SKM-1 treated with dmso at 0.1 percent for 144 hours (cell line): ENCODE measurements around the gene CACNA1C.
A peak's percentile ranks its signal among the peaks of the same experiment; 100 is the strongest.

Experiments used
- DNase-seq: peaks from one replicate; lab custom pipeline; 2025; ENCODE audit not compliant: unreplicated experiment; lab: John Stamatoyannopoulos, UW

CACNA1C gene

DNA sequence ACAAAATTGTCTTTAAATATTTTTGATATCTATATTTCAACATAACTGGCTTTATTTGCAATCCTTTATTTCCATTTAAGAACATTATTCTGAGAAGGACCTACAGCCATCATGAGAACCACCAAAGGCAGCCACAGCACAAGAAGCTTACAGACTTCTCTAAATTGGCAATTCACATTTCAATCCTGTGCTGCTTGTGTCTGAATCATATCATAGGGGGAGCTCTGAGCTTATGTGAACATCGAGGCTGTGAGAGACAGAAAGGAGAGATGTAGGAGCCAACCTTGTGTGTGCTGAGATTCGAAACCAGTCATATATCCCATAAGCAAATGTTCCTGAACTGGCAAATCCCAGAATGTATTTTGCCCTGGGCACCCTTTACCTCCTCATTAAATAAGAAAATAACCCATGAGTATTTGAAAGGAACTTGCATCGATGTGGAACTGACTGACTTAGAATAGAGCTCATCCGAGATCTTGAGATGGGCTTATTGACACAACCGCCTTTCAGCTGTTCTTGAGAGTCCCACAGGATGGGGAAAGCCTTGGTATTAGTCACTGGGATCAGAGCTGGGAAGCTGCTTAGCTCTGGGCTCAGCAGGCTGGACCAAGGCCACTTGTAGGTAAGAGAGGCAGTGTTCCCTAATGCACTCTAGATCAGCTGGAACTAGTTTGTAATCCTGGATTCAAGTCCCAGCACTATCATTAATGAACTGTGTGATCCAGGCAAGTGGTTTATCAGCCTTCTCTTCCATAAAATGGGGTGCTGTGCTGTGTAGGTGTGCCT, 329.8 kb downstream of the CACNA1C start:
- no peak for DNase-seq

DNA sequence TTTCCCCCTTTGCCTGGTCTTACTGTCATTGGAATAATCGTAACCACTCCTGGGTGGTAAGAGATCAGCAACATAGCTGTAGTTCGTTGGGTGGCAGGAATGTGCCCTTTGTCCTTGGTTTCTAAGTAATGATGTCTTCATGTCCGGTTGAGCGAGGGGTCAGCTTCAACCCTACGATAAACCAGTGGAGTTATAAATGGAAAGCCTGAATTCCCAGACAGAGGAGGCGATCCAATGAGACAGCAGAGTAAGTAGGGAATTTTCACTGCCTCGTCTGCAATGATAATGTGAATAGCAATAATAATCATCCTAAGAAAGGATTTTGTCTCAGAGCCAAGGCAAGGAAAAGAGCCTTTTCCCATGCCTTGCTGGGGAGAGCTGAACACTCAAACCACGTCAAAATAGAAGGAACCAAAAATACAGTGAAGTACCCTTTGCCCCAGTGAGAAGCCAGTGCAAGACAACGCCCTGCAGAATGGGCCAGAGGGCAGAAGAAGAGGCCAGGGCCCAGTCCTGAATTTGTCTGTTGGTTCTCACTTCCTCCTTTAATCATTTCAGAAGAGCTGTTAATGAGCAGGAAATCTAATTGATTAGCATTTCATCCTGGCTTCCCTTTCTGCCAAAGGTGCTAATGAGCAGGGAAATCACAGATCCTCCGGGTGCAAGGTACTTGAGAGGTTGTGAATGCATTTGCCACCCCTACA, 330.7 kb downstream of the CACNA1C start:
- DNase-seq: no peak

DNA sequence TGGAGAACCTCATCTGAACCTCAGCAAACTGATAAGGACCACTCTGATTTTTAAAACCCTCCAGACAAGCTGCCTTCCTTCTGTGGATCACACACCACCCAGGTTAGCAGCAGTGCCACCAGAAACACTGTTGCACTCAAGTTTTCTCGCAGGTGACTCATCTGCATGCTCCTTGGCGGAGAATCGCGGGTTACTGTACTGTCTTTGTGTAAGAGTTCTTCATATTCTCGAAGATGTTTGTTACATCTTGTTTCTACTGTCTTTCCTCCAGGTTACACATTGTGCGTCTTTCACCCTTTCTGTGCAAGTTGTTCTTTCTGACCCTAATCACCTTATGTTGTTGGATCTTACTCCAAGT, 331.2 kb downstream of the CACNA1C start:
- no peak for DNase-seq

DNA sequence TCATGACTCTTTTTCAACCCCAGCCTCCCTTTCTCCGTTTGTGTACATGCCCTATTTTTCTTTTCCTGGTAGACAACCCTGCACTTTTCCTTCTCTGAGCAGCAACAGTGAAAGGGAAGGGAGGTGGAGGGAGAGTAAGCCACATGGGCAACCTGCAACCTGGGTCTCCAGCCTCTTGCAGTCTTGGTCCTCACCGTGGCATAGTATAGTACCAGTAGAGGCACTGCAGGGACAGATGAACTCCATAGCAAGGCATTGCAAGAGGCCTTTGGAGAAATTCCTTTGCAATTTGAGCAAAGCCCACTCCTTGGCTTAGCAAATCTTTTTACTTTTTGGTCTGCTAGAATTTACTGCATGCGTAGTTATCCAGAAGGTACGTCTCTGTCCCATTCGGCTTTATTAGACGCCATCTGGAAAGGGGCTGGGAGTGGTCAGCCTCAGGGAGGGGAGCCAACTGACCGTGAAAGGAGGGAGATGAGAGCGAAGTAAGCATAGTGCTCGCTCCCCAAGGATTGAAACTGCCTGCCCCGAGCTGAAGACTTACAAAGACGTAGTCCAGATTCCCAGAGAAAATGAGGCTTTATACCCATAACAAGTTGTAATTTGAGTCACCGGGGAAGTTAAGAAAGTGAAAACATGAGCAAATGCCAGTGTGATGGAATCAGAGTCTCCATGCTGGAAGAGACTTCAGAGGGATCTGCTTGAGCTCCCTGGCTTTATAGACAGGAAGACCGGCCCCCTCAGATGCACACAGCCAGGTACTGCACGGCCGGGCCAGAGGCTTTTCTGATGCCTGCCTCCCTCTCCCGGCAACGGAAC, 332.0 kb downstream of the CACNA1C start:
- no peak for DNase-seq

DNA sequence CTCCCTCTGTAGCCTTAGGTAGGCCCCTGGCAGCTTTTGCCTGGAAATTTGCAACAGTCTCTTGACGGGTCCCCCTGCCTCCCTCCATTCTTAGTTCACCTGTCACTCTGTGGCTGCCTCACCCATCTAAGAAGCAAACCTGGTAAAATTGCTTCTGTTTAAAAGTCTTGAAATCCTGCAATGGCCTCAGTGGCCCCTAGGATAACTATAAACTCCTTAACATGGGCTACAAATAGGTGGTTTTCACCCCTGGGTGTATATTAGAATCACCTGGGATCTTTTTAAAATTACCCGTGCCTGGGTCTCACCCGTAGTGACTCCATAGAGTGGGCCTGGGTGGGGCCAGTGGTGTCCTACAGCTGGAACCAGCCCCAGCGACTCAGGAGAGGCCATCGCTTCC, 332.7 kb downstream of the CACNA1C start:
- no peak for DNase-seq

DNA sequence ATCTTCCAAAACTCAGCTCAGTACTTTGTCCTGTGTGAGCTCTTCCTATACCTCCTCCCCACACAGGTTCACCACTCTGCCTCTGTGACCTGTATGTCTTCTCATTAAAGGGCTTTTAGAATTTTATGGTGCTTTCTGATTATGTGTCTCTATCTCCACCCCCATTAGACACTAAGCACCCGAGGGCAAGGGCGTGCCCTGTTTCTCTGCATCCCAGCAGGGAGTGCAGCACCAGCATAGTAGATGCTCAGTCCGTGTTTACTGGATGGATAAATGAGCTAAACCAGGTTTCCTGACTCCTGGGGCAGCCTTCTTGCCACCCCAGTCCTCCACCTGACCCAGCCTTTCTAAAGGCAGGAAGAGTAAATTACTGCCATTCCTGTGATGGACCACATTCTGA, 333.8 kb downstream of the CACNA1C start:
- DNase-seq: no peak

DNA sequence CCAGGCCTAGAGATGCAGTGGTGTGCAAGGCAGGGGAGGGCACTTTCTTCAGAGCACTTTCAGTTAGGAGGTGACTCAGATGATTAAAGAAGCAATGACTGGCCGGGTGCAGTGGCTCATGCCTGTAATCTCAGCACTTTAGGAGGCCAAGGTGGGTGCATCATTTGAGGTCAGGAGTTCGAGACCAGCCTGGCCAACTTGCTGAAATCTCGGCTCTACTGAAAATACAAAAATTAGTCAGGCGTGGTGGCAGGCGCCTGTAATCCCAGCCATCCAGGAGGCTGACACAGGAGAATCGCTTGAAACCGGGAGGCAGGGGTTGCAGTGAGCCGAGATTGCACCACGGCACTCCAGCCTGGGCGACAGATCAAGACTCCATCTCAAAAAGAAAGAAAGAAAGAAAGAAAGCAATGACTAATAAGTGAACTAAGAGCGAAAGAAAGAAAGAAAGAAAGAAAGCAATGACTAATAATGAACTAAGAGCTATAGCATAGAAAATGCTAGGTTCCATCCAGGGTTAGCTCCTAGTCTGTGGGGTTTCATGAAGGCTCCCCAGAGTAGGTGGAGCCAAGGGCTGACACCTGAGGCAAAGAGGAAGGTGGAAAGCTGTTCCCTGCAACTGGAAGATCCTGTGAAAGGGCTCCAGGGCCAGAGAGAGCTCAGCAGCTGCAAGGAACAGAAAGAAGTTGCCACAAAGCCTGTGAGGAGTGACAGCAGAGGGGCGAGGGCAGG, 334.5 kb downstream of the CACNA1C start:
- no peak for DNase-seq

DNA sequence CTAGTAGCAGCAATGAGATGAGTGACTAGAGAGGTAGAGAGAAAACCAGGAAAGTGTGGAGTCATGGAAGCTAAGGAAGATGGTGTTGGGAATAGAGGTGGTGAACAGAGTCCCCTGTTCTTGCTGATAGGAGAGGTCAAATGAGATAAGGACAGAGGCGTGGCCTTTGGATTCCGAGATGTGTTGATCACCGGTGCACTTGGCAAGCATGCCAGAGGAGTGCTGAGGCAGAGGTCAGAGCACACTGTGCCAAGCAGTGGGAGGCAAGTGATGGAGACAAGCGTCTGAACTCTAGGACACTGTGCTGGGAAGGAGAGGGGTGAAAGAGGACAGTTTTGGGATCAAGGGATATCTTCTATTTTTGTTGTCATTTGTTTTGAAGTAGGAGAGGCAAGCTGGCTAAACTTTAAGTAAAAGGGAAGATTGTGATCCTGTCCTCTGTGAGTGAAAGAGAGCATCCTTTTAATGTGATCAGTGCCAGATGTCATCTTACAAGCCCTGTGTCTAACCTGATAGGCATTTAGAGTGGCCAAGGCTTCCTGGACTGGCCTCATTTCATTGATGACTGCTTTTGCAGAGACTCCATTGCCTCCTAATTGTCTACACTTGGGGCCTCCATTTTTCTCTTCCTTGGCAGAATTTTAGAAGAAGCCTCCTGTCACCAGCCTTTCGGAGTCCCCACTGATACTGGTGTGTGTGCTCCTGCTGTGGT, 336.4 kb downstream of the CACNA1C start:
- no peak for DNase-seq

DNA sequence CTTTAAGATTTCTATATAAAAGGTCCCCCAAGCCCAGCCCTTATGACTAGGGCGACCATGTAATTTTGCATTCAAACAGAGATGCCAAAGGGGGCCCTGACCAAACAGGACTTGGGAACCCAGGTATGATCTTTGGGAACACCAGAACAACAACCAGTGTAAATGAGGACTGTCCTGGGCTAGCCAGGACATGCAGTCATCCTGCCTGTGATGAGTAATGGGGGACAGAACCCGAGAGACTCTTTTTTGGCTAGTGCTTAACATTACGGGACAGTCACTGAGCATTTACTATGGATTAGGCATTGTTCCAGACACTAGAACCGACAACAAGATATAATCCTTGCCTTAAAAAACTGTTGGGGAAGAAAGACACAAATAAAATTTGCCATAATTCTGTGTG, 337.3 kb downstream of the CACNA1C start:
- DNase-seq: no peak

DNA sequence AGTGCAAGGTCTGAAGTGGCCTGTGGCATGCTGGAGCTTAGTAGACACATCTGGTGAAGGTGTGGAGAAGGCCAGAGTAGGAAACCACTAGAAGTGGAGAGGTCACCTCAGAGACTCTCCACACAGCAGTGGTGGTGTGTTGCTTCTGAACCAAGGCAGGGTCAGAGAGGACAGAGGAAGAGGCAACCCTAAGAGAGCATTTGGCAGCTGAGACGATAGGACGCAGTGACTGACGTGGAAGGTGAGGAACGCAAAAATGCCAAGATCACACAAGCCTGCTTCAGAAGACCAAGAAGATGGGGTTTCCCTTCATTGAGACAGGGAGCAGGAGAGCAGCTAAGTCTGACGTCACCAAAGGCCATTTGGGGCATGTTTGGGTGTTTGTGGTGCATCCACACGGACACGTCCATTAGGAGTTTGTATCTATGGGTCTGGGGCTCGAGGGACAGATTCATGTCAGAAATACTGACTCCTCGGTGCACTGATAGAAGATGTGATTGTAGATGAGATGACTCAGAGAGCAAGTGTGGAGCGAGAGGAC, 338.1 kb downstream of the CACNA1C start:
- DNase-seq: no peak

DNA sequence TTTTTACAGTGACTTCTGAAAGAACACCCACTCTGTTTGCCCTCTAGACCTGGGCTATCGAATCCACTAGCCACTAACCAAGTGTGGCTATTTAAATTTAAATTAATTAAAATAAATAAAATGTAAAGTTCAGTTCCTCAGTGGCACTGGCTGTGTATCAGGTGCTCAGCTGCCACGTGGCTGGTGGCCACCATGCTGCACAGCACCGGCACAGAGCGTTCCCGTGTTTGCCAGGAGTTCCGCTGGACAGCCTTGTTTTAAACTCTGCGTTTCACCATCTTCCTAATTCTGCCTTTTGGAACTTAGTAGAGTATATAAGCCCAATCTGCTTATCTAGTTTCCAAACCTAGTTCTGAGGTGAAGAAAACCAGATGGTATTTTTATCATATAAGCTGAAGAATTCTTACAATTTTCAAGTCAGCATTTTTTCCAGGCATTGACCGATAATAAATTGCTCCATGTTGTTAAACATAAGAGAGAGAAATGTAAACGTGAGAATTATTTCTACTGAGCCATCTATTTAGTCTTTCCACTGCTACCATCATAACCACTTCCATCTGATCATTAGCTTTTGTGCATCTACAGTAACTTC, 339.0 kb downstream of the CACNA1C start:
- no peak for DNase-seq

DNA sequence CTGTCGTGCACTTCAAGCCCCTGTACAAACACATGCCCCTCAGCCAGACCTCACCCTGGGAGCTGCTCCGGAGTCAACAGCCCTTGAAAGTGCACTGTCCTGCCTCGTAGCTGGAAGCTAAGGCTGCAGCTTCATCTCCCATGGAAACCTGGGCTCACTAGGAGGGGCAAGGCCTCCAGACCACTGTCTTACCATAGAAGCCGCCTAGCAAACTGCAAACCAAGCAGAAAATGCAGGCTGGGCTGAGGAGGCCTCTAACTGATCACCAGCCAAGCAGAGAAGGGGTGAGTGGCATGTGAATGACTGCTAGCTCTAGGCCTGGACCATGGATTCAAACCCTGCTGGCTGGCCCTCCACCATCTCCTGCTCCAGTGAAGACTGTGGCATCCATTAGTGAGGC, 340.2 kb downstream of the CACNA1C start:
- DNase-seq: no peak

DNA sequence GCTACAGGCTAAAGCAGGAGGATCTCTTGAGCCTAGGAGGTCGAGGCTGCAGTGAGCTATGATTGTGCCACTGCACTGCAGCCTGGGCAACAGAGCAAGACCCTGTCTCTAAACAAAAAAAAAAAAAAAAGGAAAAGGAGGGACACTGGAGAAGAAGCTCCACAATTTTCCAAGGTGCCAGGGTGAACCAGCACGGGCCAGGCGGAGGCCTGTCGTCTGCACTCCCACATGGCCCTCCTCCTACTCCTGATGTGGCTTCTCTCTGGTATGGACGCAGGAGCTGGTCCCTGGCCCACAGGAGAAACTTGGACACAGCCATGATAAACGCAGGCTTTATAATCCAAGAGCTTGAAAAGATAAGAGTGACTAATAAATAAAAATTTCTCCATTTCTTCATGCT, 341.2 kb downstream of the CACNA1C start:
- no peak for DNase-seq

DNA sequence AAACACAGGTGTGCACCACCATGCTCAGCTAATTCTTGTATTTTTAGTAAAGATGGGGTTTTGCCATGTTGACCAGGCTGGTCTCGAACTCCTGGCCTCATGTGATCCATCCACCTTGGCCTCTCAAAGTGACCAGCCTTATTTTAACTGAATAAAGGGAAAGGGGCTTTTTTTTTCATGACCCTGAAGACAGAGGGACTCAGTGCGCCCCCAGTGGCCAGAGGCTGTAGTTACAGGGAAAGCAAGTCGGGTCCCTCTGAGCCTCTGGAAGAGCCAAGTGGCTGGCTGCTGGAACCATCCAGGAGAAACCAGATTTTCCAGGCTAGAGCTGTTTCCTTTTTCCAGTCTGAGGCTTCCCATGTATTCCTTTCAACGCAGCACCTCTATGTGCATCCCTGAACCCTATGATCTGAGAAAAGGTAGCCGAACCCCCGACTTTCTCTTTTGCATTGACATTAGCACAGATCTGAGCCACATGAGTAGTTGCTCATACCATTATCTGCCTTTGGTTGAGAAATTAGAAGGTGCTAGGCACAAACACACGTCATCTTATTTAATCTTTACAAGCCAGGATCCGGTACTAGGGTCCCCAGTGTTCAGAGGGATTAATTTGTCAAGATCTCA, 342.7 kb downstream of the CACNA1C start:
- DNase-seq: peak; percentile 5

DNA sequence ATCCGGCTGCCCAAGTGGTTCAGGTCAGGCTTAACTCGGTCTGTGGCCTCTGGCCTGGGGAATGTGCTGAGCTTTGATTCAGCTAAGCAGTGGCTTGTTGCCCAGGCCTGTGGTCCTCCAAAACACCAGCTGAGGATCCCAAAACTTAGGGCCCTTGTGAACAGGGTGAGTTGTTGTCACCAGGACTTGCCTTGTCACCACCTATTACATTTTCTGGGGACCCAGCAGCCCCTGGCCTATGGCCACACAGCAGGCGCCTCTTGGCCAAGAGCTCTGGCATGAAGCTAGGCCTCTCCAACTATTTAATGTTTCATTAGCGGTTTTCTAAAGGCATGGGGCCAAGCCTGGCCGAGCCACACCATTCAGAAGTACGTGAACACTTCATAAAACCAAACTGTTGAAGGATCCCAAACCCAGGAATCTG, 343.7 kb downstream of the CACNA1C start:
- no peak for DNase-seq

DNA sequence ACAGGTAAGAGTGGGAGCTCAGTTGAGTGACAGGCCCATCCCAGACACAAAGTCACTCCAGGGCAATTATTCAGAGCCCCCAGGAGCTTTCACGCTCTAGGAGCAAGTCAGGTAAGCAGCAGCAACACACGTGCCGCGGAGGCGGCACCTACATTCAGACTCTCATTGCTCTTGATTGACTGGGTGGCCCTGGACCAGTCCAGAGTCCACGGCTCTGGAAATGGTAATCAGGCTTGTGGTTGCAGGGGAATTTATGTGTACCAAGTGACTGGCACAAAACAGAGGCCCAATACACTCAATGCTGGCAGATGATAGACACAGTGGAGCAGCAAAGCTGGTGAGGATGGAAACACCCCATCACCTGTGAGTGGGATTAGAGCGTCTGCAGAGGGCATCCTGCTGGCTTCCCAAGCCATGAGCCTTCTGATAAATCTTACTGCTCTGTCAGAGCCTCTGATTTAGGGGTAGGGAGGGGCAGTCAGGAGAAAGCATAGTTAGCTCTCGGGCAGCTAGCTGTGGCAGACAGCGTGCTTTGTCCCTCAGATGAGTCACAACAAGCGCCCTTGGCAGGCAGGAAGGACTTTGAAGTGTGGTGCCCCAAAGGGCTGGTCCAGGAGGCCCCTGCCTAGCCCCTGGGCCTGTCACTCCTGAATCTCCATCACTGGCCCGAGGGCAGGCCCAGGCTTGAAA, 344.7 kb downstream of the CACNA1C start:
- no peak for DNase-seq

DNA sequence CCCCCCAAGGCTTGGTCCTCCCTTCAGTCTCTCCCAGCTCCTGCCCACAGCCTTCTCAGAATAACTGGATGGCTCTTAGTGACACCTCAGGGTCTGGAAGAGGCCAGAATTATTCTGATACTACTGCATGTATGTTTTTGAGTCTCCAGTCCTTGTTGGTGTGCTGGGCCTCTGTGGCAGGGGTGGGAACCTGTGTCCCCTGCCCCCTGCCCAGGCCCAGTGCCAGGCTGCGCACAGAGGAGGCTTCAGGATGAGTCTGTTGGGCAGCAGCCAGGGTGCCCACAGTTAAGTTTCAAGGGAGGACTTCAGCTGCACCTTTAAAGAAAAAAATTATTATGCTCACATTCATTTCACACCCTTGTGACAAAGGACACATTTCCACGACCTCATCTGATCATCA, 348.3 kb downstream of the CACNA1C start:
- no peak for DNase-seq

DNA sequence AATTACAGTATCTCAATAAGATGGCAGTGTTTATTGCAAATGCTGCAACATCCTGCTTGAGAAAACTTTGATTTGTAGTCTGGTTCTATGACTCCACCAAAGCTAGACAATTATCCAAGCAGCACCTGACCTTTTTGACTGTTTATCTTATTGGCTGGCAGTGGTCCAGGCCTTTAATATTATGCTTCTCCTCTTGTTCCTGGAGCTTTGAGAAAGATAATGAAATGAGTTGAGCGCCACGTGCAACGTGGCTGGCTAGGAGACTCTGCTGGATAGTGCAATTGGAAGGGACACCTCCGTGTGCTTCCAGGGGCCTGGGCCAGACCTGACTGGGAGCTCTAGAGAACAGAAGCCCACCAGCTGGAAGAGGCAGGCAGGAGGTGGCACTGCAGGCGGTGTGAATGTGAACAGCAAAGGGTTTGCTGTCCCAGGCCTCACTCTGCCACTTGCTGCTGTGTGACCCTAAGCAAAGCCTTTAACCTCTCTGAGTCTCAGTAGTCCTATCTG, 349.3 kb downstream of the CACNA1C start:
- no peak for DNase-seq
